ENCODE data around the gene VCAN.

DNA sequence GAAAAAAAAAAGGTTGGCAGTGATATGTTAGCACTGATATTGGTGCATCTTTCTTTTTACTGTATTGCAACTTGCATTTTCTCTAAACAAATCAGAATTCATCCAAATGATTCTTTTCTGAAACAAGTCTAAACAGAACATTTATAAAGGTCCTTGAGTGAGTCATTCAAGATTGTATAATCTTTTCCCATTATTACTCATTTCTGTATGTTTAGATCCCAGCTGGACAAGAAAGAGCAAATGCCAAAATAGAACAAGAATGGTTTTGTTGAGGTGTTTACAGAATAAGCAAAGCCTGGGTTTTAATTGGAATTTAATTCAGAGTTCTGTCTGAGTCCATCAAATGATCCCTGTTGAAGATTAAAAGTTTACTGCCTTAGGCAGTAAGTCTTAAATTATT lies 112.3 kb downstream of the VCAN start:
- TF ChIP-seq FOXK2 (IDR thresholded peaks at IDR 0.05) (no peak), NFRKB (IDR thresholded peaks at IDR 0.05) (no peak), ARNT (IDR thresholded peaks at IDR 0.05) (no peak), ELF4 (IDR thresholded peaks at IDR 0.05) (no peak), FOXM1 (IDR thresholded peaks at IDR 0.05; ENCODE audit: borderline replicate concordance) (no peak), LEF1 (IDR thresholded peaks at IDR 0.05; ENCODE audit: borderline replicate concordance) (no peak)
